ENCODE data around the gene ARID4B. TPM values are rescaled to one million over a fixed set of nuclear protein-coding genes. Genes with fewer than 3 reads are reported as not detected.

Gene ARID4B
- 11.5 and 12.7 TPM in 2 replicates for total RNA-seq

GRCh38 chr1:235327559-235328270 is at the start of gene ARID4B:
TSS of gene ARID4B (minus strand) at chr1:235328179. CDS start at chr1:235326919, 1,260 bp downstream.

GRCh38 chr1:235367000-235367908 is 39.3 kb upstream of the ARID4B start, which contains the start of gene TBCE:
TSS of gene TBCE (plus strand) at chr1:235367427. CDS start at chr1:235380050, 12,623 bp downstream.

GRCh38 chr1:235328271-235329138 is 526 bp upstream of the ARID4B start, which contains the start of gene GGPS1:
TSS of gene GGPS1 (plus strand) at chr1:235328570. CDS start at chr1:235335265, 6,695 bp downstream.

DNA sequence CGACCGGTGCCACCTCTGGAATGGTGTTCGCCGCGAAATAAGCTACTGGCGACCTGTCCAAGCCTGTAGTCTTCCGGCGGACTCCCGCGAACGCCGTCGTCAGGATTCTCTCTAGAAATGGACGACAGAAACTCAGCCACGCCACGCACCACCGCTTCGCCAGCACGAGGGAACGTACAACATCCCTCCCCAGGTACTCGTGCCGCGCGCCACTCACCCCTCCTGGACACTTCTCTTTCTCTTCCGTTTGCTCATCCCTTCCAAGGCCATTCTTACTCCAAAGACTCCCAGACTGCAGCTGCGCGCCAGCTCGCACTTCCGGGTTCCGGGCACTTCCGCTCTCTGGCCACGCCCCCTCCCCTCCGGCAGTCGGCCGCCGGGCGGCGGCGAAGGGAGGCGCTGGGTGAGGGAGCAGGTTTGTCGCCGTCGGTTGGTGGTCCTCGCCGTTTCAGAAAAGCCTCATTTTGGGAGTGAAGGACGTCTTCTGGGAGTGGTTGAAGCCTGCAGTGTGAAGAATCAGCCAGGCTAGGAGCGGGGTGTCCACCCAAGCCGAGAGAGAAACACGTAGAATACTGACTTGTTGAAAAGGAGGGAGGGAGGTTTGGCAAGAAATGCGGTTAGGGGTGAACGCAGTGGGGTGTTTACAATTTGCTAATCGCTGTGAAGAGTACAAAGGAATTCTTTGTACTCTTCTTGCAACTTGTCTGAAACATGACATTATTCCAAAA is 166.9 kb downstream of the ARID4B start, which contains the start of gene RBM34:
RBM34 (minus strand) TSS at position 294 of the 728 bp plus-strand sequence; CDS start at position 270, 24 bp downstream.

GRCh38 chr1:235128456-235129328 is 199.3 kb downstream of the ARID4B start, which contains the start of gene TOMM20:
TSS of gene TOMM20 (minus strand) at chr1:235128837. CDS start at chr1:235128715, 122 bp downstream.

Other genes starting within 250 kb of the ARID4B start
- 78.1 and 78.5 TPM in 2 replicates for gene TOMM20, start 199.3 kb downstream of the ARID4B start, total RNA-seq
- 48.8 and 98.1 TPM in 2 replicates for gene RBM34, start 166.9 kb downstream of the ARID4B start, total RNA-seq
- gene GGPS1, start 391 bp upstream of the ARID4B start, total RNA-seq = 17.7 and 27.0 TPM in 2 replicates
- 27.4 and 33.7 TPM in 2 replicates for gene TBCE, start 39.2 kb upstream of the ARID4B start, total RNA-seq
- 28.0 and 29.7 TPM in 2 replicates for gene B3GALNT2, start 176.3 kb upstream of the ARID4B start, total RNA-seq